HL-60 (cell line): Measurements from ENCODE around the gene DNMT1.

Experiments
- DNase-seq, 2 experiments: peaks; one replicate each; pipeline ENCODE4 v3.0.0-alpha.2; 2010 to 2020; ENCODE audit warnings: low read depth in 1 of 2, low spot score in 1 of 2
- H3K27ac ChIP-seq: fragments of 250-450 bp; sonication (Bioruptor Pico); replicated peaks from 2 replicates; pipeline ENCODE4 v1.5.1; 2020; ENCODE audit warnings: mild to moderate bottlenecking, moderate library complexity
- H3K27me3 ChIP-seq: fragments of 250-450 bp; sonication (Bioruptor Pico); 2 replicates; pipeline ENCODE4 v1.5.1; 2021; ENCODE audit warnings: mild to moderate bottlenecking, moderate library complexity; ENCODE audit not compliant: insufficient read depth, poor library complexity, severe bottlenecking
- H3K4me3 ChIP-seq: replicated peaks from 2 replicates; pipeline ENCODE4 v1.5.1; 2011; ENCODE audit warnings: mild to moderate bottlenecking, control low read depth, low read length; ENCODE audit not compliant: insufficient read depth
- GABPA ChIP-seq: IDR thresholded peaks from 2 replicates; pipeline ENCODE4 v1.6.1; 2012; ENCODE audit warnings: low read depth
- POLR2AphosphoS5 ChIP-seq: IDR thresholded peaks from 2 replicates; pipeline ENCODE4 v1.6.1; 2012; ENCODE audit warnings: low read depth
- SPI1 ChIP-seq: IDR thresholded peaks from 2 replicates; pipeline ENCODE4 v1.6.1; 2012; ENCODE audit warnings: low read depth, mild to moderate bottlenecking, borderline replicate concordance
- TF ChIP-seq, protein P1 (sequence below): IDR thresholded peaks from 2 replicates; pipeline ENCODE4 v1.6.1; 2012; ENCODE audit warnings: low read depth; ENCODE audit not compliant: insufficient replicate concordance
- TF ChIP-seq, protein P2 (sequence below): IDR thresholded peaks from one replicate; pipeline ENCODE4 v1.5.1; 2011; ENCODE audit warnings: low read length, control low read depth, inconsistent platforms; ENCODE audit not compliant: insufficient read depth

The DNMT1 gene

DNA sequence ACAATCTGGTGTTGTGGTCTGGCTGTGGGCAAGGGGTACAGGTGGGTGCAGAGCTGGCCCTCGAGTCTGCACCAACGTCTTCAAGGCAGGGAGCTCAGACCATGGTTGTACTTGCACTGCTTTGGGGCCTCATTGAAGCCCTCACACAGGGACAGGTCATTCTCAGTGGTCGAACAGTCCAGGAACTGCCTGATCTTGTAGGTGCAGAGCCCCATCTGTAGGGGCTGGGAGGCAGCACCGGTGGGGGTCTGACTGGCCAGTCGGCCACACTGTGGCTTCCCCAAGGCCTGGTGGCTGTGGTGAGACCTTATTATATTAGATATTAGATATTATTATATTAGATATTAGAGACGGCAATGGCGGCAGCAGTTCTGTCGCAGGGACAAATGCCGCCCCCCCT, 22.3 kb upstream of the DNMT1 start:
- DNase-seq = no peak
- Histone ChIP-seq H3K27ac (no peak overlapping the region), H3K27me3 (no peaks in the 10 kb centered on the region), H3K4me3 (no peak overlapping the region)
- TF ChIP-seq, protein P1, sequence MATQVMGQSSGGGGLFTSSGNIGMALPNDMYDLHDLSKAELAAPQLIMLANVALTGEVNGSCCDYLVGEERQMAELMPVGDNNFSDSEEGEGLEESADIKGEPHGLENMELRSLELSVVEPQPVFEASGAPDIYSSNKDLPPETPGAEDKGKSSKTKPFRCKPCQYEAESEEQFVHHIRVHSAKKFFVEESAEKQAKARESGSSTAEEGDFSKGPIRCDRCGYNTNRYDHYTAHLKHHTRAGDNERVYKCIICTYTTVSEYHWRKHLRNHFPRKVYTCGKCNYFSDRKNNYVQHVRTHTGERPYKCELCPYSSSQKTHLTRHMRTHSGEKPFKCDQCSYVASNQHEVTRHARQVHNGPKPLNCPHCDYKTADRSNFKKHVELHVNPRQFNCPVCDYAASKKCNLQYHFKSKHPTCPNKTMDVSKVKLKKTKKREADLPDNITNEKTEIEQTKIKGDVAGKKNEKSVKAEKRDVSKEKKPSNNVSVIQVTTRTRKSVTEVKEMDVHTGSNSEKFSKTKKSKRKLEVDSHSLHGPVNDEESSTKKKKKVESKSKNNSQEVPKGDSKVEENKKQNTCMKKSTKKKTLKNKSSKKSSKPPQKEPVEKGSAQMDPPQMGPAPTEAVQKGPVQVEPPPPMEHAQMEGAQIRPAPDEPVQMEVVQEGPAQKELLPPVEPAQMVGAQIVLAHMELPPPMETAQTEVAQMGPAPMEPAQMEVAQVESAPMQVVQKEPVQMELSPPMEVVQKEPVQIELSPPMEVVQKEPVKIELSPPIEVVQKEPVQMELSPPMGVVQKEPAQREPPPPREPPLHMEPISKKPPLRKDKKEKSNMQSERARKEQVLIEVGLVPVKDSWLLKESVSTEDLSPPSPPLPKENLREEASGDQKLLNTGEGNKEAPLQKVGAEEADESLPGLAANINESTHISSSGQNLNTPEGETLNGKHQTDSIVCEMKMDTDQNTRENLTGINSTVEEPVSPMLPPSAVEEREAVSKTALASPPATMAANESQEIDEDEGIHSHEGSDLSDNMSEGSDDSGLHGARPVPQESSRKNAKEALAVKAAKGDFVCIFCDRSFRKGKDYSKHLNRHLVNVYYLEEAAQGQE = no peak
- TF ChIP-seq, protein P2, sequence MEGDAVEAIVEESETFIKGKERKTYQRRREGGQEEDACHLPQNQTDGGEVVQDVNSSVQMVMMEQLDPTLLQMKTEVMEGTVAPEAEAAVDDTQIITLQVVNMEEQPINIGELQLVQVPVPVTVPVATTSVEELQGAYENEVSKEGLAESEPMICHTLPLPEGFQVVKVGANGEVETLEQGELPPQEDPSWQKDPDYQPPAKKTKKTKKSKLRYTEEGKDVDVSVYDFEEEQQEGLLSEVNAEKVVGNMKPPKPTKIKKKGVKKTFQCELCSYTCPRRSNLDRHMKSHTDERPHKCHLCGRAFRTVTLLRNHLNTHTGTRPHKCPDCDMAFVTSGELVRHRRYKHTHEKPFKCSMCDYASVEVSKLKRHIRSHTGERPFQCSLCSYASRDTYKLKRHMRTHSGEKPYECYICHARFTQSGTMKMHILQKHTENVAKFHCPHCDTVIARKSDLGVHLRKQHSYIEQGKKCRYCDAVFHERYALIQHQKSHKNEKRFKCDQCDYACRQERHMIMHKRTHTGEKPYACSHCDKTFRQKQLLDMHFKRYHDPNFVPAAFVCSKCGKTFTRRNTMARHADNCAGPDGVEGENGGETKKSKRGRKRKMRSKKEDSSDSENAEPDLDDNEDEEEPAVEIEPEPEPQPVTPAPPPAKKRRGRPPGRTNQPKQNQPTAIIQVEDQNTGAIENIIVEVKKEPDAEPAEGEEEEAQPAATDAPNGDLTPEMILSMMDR = no peak
- no peak for TF ChIP-seq GABPA
- no peak for TF ChIP-seq SPI1
- TF ChIP-seq POLR2AphosphoS5 = no peak

DNA sequence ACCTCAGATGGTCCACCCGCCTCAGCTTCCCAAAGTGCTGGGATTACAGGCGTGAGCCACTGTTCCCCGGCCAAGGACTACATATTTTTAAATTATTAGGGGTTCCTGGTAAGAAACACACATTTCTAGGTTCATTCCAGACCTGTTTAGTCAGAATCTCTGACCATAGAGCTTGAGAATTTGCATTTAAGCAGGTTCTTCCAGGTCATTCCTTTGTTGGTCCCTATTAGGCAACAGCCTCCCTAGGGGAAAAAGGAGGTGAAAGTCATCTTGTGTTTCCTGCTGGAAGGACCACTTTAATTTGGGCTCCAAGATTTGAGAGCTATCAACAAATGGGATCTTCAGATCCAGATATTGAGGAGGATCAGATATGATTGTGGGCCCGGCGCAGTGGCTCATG, 20.0 kb upstream of the DNMT1 start:
- Histone ChIP-seq H3K27ac (no peak overlapping the region), H3K27me3 (no peaks in the 10 kb centered on the region)
- DNase-seq = no peak

DNA sequence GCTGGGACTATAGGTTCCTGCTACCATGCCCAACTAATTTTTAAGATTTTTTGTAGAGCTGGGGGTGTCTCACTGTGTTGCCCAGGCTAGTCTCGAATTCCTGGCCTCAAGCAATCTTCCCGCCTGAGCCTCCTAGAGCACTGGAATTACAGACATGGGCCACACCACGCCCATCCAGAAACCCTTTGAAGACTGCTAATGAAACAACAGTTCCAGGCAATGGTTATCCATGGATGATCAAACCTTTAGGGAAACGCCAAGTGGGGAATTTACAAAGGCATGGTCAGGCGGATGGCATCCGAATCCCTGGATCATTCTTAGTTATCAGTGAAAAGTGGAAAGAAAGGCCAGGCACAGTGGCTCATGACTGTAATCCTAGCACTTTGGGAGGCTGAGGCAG, 16.9 kb upstream of the DNMT1 start:
- no peak for DNase-seq
- TF ChIP-seq, protein P1 = no peak
- no peak for TF ChIP-seq POLR2AphosphoS5
- TF ChIP-seq GABPA = no peak
- TF ChIP-seq, protein P2 = no peak
- TF ChIP-seq SPI1 = no peak

More for the DNA sequence above, 20.0 kb upstream of the DNMT1 start:
- TF ChIP-seq, protein P1 = no peak
- TF ChIP-seq, protein P2 = no peak
- TF ChIP-seq GABPA (no peak), POLR2AphosphoS5 (no peak), SPI1 (no peak)
- H3K4me3 ChIP-seq = no peak overlapping the region

More for the DNA sequence above, 16.9 kb upstream of the DNMT1 start:
- H3K27ac ChIP-seq = no peak overlapping the region
- H3K4me3 ChIP-seq = no peak overlapping the region
- H3K27me3 ChIP-seq = no peaks in the 10 kb centered on the region
